K562 (cell line): ENCODE measurements around the gene SMARCD2.

Experiments used
- BDP1 ChIP-seq: IDR thresholded peaks from 3 replicates; pipeline ENCODE4 v1.6.1; 2011; ENCODE audit not compliant: insufficient read length, insufficient read depth
- CTCF ChIP-seq, 3 experiments: IDR thresholded peaks in 2 of 3; conservative IDR thresholded peaks in 1 of 3; 2 replicates each; pipeline ENCODE4 v1.5.1; 2011 to 2012; ENCODE audit warnings: low read length in 3 of 3, mild to moderate bottlenecking in 3 of 3, control low read depth in 2 of 3, improper control_type of control experiment in 1 of 3, inconsistent platforms in 1 of 3, low read depth in 1 of 3, mixed read lengths in 1 of 3, moderate library complexity in 1 of 3; ENCODE audit not compliant: insufficient read depth in 2 of 3
- MAZ ChIP-seq, 2 experiments: fragments of 450-650 bp in 1 of 2; sonication (generic) in 1 of 2; formaldehyde crosslinking; IDR thresholded peaks in 1 of 2; conservative IDR thresholded peaks in 1 of 2; 2 replicates each; pipeline versions ENCODE4 v1.4.0 to v1.5.0; 2020; ENCODE audit warnings: mild to moderate bottlenecking in 1 of 2, missing genetic modification reagents in 1 of 2
- POLR2A ChIP-seq: fragments of 450-650 bp; conservative IDR thresholded peaks from 2 replicates; pipeline ENCODE4 v1.6.1; 2016
- TAF1 ChIP-seq: IDR thresholded peaks from 2 replicates; pipeline ENCODE4 v1.6.1; 2011; ENCODE audit warnings: mild to moderate bottlenecking, low read length, moderate library complexity; ENCODE audit not compliant: insufficient read depth, control insufficient read depth, severe bottlenecking; ENCODE audit errors: extremely low read depth
- TAF15 ChIP-seq: fragments of 200-400 bp; formaldehyde crosslinking; IDR thresholded peaks from 2 replicates; pipeline ENCODE4 v1.6.1; 2017; ENCODE audit warnings: mild to moderate bottlenecking, low read depth, low read length, moderate library complexity
- TGIF2 ChIP-seq: sonication (generic); formaldehyde crosslinking; IDR thresholded peaks from 2 replicates; pipeline ENCODE4 v1.8.1; 2022; ENCODE audit warnings: mild to moderate bottlenecking, missing genetic modification reagents, moderate library complexity
- TRIM24 ChIP-seq, 2 experiments: fragments of 450-650 bp; IDR thresholded peaks; 2 replicates each; pipeline ENCODE4 v1.6.1; 2016

GRCh38 chr17:63841350-63842172 lies 924 bp downstream of the SMARCD2 start:
- no peak for TF ChIP-seq TGIF2
- no peak for TF ChIP-seq BDP1
- TF ChIP-seq TAF15 = no peak
- TF ChIP-seq POLR2A = no peak
- TF ChIP-seq CTCF (IDR thresholded peaks at IDR 0.05 in 2 of 3, conservative IDR thresholded peaks at IDR 0.05 in 1 of 3; ENCODE audit: insufficient read depth in 2 of 3, low read depth in 1 of 3, low read length in 3 of 3) = no peak
- TF ChIP-seq TAF1 = peak; percentile 24
- peak in 1 of 2 experiments; percentile 30; a peak in 1 of 4 replicates for TF ChIP-seq MAZ (CRISPR knock-in tag; conservative IDR thresholded peaks at IDR 0.05 in 1 of 2, IDR thresholded peaks at IDR 0.05 in 1 of 2)
- TF ChIP-seq TRIM24 (IDR thresholded peaks at IDR 0.05) = no peak
